Subcutaneous adipose tissue (tissue), 4 donors: Measurements from ENCODE around the gene UQCRC2. TPM values are rescaled to one million over a fixed set of nuclear protein-coding genes. Genes with fewer than 3 reads are reported as not detected.

Experiments
- total RNA-seq, 4 donors: library from RNA; depleted of rRNA; stranded (reverse); fragments of >200 nt; gene quantifications; one replicate each; pipeline ENCODE4 v1.1.0, GENCODE V29; 2016
- TF ChIP-seq, protein P1 (sequence below): fragments of 450-650 bp; IDR thresholded peaks from one replicate; pipeline ENCODE4 v1.5.1; 2016; ENCODE audit warnings: low read depth, mild to moderate bottlenecking, control low read depth, antibody characterized with exemption, moderate library complexity

UQCRC2 gene
- total RNA-seq, 4 donors from 2014 or later = 139 to 149 (median 144) TPM

DNA sequence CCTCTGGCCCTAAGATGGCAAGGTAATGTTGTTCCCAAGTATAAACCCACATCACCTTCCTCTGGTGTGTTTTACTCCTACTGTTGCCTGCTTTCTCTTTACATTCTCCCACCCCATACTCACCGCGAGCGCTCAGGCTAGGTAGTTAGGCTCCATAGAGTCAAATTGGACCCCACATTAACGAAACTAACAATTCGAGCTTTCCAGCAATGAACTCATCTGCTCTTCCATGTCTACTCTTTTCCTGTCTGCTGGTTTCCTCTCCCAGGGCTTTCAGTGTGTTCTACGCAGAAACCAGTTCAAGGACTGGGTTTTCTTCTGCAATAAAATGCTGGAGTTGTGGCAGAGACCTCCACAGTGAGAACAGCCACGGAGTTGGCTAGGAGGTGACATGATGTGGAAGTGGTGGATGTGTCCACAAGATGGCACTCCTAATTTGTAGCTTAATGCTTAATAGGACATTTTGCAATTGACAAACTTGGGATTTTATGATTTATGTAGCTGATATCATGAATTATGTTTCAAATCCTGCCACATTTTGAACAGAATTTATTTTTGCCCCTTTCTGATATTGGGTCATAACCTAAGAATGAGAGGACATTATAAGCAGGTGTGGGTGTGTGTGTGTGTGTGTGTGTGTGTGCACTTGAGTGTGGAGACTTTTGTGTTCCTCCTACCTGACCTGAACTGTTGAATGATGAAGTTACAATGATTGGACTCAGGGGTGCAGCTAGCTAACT is 2.2 kb upstream of the UQCRC2 start:
- TF ChIP-seq, protein P1, sequence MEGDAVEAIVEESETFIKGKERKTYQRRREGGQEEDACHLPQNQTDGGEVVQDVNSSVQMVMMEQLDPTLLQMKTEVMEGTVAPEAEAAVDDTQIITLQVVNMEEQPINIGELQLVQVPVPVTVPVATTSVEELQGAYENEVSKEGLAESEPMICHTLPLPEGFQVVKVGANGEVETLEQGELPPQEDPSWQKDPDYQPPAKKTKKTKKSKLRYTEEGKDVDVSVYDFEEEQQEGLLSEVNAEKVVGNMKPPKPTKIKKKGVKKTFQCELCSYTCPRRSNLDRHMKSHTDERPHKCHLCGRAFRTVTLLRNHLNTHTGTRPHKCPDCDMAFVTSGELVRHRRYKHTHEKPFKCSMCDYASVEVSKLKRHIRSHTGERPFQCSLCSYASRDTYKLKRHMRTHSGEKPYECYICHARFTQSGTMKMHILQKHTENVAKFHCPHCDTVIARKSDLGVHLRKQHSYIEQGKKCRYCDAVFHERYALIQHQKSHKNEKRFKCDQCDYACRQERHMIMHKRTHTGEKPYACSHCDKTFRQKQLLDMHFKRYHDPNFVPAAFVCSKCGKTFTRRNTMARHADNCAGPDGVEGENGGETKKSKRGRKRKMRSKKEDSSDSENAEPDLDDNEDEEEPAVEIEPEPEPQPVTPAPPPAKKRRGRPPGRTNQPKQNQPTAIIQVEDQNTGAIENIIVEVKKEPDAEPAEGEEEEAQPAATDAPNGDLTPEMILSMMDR = no peak

DNA sequence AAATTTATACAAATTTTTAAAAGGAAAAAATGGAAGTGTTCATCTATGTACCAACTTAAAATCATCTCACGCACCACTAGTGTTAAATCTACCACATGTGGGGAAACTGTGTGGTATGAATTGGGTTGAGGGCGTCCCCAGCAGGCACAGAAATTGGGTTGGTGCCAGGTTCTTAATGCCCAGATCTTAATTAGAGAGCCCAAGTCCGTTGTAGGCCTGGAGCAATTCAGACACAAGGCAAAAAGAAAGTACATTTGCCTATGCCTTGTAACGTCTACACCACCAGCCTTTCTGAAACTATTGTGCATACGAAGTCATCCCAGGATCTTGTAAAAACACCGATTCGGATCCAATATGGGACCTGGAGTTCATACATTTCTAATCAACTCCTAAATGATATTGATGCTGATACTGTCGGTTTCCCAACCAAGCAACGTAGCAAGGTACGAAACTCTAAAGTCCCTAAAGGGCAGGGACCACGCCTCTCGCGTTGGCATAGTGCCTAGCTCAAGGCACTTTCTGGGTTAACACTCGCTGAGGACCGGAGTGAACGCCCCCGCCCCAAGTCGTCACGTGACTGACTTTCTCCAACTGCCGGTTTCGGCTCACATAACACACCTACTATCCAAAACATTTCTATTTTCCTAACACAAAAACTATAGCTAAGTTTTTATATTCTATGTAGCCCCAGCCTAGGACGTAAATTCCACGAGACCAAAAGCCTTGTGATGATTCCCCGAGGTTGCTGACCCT is 945 bp upstream of the UQCRC2 start:
- TF ChIP-seq, protein P1 = no peak

DNA sequence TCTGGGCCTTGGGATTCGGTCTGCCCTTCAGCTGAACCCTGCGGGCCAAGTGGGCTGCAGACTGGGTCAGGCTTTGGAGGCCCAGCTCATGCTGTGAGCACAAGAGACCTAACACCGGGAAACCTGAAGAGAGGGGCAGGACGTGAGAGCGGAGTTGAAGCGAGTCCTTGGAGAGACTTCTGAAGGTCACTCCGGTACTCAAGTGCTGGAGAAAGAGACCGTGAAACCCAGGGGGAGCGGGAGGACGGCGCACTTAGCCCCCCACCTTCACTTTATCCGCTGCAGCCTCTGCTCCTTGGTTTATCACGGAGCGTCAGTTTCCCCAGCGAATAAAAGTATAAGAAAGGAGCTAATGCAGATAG is 361 bp downstream of the UQCRC2 start:
- TF ChIP-seq, protein P1 = no peak

DNA sequence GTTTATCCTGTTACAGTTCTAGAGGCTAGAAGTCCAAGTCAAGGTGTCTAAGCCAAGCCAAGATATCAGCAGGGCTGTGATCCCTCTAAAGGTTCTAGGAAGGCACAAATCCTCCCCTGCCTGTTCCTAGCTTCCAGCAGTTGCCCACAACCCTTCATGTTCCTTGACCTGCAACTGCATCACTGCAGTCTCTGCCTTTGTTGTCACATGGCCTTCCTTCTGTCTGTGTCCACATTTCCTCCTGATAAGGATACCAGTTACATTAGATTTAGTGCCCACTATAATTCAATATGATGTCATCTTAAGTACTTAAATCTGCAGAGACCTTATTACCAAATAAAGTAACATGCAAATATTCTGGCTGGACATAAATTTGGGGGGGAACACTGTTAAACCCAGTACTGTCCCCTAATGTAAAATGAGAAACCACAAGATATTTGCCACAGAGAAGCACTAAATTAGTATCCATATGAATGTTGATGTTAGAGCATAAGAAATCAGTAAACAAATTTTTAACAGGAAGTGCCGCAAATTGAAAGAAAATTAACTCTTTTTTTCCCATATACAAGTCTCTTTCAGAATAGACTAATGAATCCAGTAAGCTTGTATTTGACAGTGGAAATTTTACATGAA is 4.7 kb downstream of the UQCRC2 start:
- TF ChIP-seq, protein P1 = no peak

DNA sequence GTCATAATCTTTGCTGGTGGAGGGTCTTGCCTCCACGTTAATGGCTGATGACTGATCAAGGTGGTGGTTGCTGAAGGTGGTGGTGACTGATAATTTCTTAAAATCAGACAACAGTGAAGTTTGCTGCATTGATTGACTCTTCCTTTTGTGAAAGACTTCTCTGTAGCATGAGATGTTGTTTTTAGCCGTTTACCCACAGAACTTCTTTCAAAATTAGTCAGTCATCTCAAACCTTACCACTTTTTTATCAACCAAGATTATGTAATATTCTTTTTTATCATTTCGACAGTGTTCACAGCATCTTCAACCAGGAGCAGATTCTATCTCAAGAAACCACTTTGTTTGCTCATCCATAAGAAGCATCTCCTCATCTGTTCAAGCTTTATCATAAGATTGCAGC is 5.9 kb downstream of the UQCRC2 start:
- TF ChIP-seq, protein P1 = no peak

DNA sequence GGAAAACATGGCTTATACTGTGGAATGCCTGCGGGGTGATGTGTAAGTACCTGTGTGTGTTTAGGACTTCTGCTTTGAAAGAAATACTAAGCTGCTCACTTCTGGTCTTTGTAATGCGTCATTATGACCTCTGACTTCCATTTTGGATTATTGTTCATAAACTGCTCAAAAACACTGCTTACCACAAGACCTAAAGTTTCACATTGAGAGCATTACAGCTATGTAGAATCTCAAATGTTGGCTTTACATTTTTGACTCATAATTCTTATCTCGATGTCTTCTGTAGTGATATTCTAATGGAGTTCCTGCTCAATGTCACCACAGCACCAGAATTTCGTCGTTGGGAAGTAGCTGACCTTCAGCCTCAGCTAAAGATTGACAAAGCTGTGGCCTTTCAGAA is 9.3 kb downstream of the UQCRC2 start:
- TF ChIP-seq, protein P1 = no peak

DNA sequence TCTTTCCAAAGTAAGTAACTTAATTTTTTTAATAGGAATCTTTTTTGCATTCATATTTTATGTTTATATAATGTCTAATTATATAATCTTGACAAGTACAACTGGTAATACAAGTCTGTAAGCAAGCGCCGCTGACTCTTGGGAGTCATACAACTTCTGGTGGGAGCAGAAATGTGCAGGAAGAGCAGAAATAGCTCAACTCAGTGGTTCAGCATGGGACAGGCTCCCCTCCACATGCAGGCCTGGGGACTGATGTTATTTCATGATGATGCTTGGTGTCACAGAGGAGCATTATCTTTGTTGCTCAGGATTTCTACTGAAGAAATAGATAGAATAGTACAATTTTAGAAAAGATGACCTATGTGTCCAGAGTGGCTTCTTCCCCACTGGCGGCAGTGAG is 10.7 kb downstream of the UQCRC2 start:
- TF ChIP-seq, protein P1 = no peak
